Neural progenitor cell (in vitro differentiated cells): ENCODE results near the gene ABCA3.

Source experiments
- EZH2phosphoT487 ChIP-seq: fragments of 200-600 bp; sonication (generic); IDR thresholded peaks from 2 replicates; pipeline ENCODE4 v1.6.1; 2017; ENCODE audit warnings: antibody characterized with exemption
- TF ChIP-seq, protein P1 (sequence below): fragments of 200-600 bp; sonication (generic); IDR thresholded peaks from 2 replicates; pipeline ENCODE4 v1.5.1; 2017; ENCODE audit warnings: antibody characterized with exemption, mild to moderate bottlenecking

DNA sequence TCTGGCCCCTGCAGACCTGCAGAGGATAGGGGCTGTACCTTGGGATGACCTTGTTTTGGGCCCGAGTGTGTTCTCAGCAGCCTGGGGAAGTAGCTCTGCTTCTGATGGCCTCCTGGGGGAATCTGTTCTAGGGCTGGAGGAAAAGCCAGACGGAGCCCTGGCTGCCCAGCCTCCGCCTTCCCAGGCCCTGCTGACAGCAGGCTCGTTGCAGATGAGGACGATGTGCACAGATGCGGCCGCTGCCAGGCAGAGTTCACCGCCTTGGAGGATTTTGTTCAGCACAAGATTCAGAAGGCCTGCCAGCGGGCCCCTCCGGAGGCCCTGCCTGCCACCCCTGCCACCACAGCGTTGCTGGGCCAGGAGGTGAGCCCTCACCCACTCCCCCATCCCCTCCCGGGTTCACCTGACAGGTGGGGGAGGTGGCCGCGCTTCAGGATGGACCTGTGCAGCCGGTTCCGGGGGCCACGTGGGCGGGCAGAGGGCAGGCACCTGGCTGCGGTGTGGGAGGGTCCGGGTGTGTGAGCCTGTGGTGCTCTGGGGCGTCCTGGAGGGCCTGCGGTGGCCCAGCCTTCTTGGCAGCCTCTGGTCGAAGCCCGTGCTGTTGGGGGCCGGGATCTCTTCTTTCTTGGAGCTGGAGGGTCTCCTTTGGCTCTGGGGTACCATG is 112.2 kb downstream of the ABCA3 start:
- TF ChIP-seq, protein P1, sequence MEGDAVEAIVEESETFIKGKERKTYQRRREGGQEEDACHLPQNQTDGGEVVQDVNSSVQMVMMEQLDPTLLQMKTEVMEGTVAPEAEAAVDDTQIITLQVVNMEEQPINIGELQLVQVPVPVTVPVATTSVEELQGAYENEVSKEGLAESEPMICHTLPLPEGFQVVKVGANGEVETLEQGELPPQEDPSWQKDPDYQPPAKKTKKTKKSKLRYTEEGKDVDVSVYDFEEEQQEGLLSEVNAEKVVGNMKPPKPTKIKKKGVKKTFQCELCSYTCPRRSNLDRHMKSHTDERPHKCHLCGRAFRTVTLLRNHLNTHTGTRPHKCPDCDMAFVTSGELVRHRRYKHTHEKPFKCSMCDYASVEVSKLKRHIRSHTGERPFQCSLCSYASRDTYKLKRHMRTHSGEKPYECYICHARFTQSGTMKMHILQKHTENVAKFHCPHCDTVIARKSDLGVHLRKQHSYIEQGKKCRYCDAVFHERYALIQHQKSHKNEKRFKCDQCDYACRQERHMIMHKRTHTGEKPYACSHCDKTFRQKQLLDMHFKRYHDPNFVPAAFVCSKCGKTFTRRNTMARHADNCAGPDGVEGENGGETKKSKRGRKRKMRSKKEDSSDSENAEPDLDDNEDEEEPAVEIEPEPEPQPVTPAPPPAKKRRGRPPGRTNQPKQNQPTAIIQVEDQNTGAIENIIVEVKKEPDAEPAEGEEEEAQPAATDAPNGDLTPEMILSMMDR = no peak
- no peak for TF ChIP-seq EZH2phosphoT487
